Measurements from ENCODE around the gene CYTH4.
"Not testable (repeated sequence)": the region's sequence is repeated elsewhere in the genome, so short reads cannot be mapped to it uniquely, and the experiment has no call there.

The CYTH4 gene

DNA sequence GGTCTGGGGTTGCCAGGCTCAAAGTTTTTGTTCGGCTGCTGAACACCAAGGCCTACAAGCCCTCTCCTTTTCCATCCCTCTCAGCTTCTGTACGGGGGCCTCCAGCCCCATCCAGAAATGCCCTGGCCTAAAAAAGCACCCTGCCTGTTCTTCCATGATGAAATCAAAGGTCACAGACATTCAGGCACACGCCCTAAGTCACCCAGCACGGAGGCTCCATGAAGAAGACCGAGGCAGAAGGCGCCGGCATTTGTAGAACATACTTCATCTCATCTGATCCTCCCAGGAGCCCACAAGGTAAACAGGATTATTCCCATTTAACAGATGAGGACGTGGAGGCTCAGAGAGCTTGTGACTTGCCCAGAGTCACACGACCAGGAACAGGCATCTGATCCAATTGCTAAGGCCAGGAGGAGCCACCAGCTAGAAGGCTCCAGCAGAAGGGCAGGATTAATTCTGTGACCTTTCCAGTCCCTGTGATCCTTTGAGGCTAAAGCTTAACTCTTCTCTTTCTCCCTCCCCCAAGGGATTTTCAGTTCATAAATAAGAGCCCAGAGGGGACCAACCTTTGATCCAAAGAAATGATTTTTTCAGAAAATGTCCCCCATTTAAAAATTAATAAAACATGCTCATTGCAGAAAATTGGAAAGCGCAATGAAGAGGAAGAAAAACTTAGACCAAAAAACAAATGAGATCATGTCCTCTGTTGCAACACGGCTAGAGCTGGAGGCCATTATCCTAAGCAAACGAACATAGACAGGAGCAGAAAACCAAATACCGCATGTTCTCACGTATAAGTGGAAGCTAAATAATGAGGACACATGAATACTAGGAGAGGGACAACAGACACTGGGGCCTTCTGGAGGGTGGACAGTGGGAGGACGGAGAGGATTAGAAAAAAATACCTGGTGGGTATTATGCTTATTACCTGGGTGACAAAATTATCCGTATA lies 38.7 kb downstream of the CYTH4 start:
- DNase-seq (ENCODE audit: low read depth) = peak; percentile 46
- TF ChIP-seq POLR2A (IDR thresholded peaks at IDR 0.05; ENCODE audit: extremely low read depth, insufficient read length) (no peak), MYC (IDR thresholded peaks at IDR 0.05; ENCODE audit: low read depth, low read length) (no peak), CTCF (IDR thresholded peaks at IDR 0.05; ENCODE audit: low read depth, low read length) (no peak)
- no peak overlapping the region for H3K4me3 ChIP-seq (ENCODE audit: low read depth, low read length)

DNA sequence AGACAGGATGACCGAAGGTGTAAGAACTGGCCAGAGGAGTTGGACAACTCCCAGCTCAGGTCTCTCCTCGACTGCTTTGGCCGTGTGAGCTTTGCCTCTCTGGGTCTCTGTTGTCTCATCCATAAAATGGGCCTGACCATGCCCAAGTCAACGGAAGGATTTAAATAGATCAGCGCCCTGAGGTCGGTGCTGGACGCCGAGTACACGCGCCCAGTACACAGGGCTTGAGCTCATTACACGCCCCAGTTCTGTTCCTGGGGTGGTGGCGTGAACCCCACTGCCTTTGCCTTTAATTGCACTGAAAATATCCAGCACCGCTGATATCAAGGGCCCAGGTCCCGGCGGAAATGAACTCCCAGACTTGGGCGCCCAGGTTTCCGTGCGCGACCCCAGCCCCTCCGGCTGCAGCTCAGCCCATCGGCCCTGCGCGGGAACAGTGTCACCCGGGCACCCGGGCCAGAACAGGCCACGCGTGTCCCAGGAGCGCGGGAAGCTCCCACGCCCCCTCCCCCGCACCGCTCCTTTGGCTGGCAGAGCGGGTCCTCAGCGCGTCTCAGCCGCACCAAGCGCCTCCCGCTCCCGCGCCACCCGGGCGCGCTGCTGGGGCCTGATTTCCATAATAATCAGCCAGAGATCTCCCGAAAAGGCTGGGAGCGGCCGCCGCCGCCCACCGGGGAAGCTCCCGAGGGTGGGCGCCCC lies 42.2 kb downstream of the CYTH4 start:
- TF ChIP-seq POLR2A (IDR thresholded peaks at IDR 0.05; ENCODE audit: extremely low read depth, insufficient read length) = no peak
- no peak for TF ChIP-seq CTCF (IDR thresholded peaks at IDR 0.05; ENCODE audit: low read depth, low read length)
- no peak for TF ChIP-seq MYC (IDR thresholded peaks at IDR 0.05; ENCODE audit: low read depth, low read length)
- TF ChIP-seq, protein P1, sequence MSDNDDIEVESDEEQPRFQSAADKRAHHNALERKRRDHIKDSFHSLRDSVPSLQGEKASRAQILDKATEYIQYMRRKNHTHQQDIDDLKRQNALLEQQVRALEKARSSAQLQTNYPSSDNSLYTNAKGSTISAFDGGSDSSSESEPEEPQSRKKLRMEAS (IDR thresholded peaks at IDR 0.05; ENCODE audit: low read depth, low read length) = no peak
- no peak for DNase-seq (ENCODE audit: low read depth)
- H3K4me3 ChIP-seq (ENCODE audit: low read depth, low read length) = no peak overlapping the region

- no peak overlapping the region for H3K4me3 ChIP-seq (ENCODE audit: low read depth, low read length)
- no peak for TF ChIP-seq CTCF (IDR thresholded peaks at IDR 0.05; ENCODE audit: low read depth, low read length)
- TF ChIP-seq MYC (IDR thresholded peaks at IDR 0.05; ENCODE audit: low read depth, low read length) = no peak
- TF ChIP-seq POLR2A (IDR thresholded peaks at IDR 0.05; ENCODE audit: extremely low read depth, insufficient read length) = no peak
- TF ChIP-seq, protein P1 (IDR thresholded peaks at IDR 0.05; ENCODE audit: low read depth, low read length) = no peak
- no peak for DNase-seq (ENCODE audit: low read depth)
Observed at GRCh38 chr22:37325039-37325395, 42.7 kb downstream of the CYTH4 start.

GRCh38 chr22:37326726-37327125 lies 44.4 kb downstream of the CYTH4 start:
- DNase-seq (ENCODE audit: low read depth) = no peak
- no peak for TF ChIP-seq MYC (IDR thresholded peaks at IDR 0.05; ENCODE audit: low read depth, low read length)
- TF ChIP-seq, protein P1 (IDR thresholded peaks at IDR 0.05; ENCODE audit: low read depth, low read length) = no peak
- H3K4me3 ChIP-seq (ENCODE audit: low read depth, low read length) = no peak overlapping the region

DNA sequence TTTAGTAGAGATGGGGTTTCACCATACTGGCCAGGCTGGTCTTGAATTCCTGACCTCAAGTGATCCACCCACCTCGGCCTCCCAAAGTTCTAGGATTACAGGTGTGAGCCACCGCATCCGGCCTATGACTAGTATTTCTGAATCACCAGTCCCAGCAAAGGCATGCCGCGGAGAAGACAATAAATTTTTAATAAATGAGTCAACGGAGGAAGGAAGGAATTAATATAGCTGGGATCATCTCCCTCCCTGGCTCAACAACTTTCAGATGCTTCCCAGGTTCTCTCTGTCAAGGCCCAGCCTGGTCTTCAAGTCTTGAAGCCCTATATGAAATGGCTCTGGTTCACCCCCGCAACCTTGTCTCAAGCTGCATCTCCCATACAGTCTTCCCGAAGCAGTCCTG lies 45.7 kb downstream of the CYTH4 start:
- no peak overlapping the region for H3K4me3 ChIP-seq (ENCODE audit: low read depth, low read length)
- TF ChIP-seq MYC (IDR thresholded peaks at IDR 0.05; ENCODE audit: low read depth, low read length) (no peak), POLR2A (IDR thresholded peaks at IDR 0.05; ENCODE audit: extremely low read depth, insufficient read length) (no peak), CTCF (IDR thresholded peaks at IDR 0.05; ENCODE audit: low read depth, low read length) (no peak)
- TF ChIP-seq, protein P1 (IDR thresholded peaks at IDR 0.05; ENCODE audit: low read depth, low read length) = no peak
- DNase-seq (ENCODE audit: low read depth) = no peak

GRCh38 chr22:37328538-37329237 lies 46.4 kb downstream of the CYTH4 start:
- not testable (repeated sequence) for DNase-seq (ENCODE audit: low read depth); H3K4me3 ChIP-seq (ENCODE audit: low read depth, low read length)

All from NB4 (cell line).